Amniotic stem cell (primary cell): ENCODE measurements around the gene EEF1B2.
"Not testable (repeated sequence)": the region's sequence is repeated elsewhere in the genome, so short reads cannot be mapped to it uniquely, and the experiment has no call there.

ENCODE experiments used
- DNase-seq: peaks from one replicate; lab custom pipeline; 2025; lab: John Stamatoyannopoulos, UW

EEF1B2 gene

DNA sequence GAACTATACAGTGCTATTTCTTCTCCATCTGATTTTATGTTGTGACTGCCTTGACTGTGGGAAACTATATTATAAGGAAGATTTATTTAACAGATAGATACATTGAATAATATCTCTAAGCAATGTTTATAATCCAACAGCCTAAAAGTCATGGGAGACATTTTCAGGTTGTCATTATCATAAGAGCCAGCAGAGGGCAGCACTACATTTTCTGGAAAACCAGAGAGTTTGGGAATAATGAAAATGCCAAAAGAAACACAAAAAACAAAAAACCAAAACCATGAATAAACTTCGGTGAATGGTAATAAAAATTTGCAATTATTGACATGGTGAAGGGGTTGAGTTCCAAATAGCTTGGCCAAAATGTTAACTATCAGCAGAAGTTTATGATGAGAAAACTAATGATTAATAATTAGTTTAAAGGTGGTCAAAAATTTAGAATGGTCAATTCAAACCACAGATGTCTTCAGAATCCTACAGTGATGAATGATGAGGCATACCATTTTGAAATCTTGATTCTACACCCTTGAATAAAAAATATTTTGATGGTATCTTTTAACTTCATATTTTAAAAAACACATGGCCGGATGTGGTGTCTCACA, 4.7 kb downstream of the EEF1B2 start:
- no peak for DNase-seq

DNA sequence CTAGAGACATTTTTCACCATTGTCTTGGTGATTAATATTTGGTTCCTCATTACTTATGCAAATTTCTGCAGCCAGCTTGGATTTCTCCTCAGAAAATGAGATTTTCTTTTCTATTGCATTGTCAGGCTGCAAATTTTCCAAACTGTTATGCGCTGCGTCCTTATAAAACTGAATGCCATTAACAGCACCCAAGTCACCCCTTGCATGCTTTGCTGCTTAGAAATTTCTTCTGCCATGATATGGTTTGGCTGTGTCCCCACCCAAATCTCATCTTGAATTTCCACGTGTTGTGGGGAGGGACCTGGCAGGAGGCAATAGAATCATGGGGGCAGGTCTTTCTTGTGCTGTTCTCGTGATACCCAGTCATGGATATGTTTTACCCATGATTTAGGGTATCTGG, 8.5 kb downstream of the EEF1B2 start:
- not testable (repeated sequence) for DNase-seq

DNA sequence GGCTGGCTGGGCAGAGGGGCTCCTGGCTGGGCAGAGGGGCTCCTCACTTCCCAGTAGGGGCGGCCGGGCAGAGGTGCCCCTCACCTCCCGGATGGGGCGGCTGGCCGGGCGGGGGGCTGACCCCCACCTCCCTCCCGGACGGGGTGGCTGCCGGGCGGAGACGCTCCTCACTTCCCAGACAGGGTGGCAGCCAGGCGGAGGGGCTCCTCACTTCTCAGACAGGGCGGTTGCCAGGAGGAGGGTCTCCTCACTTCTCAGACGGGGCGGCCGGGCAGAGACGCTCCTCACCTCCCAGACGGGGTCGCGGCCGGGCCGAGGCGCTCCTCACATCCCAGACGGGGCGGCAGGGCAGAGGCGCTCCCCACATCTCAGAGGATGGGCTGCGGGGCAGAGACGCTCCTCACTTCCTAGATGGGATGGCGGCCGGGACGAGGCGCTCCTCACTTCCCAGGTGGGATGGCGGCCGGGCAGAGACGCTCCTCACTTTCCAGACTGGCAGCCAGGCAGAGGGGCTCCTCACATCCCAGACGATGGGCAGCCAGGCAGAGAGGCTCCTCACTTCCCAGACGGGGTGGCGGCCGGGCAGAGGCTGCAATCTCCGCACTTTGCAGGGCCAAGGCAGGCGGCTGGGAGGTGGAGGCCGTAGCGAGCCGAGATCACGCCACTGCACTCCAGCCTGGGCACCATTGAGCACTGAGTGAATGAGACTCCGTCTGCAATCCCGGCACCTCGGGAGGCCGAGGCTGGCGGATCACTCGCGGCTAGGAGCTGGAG, 12.1 kb downstream of the EEF1B2 start:
- not testable (repeated sequence) for DNase-seq

DNA sequence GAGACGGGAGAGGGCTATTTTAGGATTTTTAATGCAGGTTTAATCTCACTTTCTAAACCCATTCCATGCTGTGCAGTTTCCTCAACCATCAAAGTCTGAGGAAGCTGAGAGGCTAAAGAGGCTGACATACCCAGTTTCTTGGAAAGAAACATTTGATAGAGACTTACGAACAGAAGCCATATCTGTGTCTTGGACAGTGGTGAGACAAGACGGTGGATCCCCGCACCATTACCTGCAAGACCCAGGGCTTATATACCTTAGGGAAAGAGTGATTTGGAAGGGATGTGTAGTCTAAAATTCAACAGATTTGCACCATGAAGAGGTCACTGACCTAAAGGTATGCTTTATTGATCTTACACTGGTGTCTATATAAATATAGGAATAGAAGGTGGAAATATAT, 13.5 kb downstream of the EEF1B2 start:
- no peak for DNase-seq

DNA sequence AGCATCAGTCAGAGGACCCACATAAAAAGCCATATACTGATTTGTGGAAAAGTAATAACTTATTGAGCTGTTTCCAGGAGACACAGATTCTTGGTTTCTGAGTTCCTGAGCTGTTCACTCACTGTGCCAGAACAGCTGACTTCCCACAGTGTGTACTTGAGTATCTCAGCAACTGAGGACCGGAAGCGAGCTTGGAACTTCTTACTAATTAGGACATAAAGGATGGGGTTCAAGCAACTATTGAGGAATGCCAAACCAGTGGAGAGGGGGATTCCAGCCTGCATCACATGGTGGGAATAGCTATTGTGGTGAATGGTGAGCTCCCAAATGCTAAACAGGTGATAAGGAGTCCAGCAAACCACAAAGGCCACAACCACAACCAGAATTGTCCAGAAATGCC, 16.4 kb downstream of the EEF1B2 start:
- no peak for DNase-seq

DNA sequence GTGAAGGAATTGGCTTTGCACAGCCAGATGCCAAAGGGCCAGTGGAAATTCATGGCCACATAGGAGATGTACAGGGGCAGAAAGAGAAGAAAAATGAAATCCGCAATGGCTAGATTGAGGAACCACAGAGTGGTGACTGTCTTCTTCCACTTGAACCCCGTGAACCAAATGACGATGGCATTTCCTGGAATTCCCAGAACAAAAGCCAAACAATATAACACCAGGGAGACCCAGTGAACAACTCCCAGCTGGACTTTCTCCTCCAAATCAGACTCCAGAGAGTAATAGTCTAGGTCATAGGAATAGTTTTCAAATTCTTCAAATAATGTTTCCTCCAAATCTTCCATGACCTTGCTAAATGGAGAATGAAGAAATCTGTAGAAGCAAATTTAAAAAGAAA, 17.2 kb downstream of the EEF1B2 start:
- DNase-seq: no peak

DNA sequence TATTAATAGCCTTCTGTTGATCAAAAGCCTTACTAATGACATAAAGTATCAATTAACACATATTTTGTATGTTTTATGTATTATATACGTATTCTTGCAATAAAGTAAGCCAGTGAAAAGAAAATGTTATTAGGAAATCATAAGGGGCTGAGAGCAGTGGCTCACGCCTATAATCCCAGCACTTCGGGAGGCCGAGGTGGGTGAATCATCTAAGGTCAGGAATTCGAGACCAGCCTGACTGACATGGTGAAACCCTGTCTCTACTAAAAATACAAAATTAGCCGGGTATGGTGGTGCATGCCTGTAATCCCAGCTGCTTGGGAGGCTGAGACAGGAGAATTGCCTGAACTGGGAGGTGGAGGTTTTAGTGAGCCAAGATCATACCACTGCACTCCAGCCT, 21.8 kb downstream of the EEF1B2 start:
- not testable (repeated sequence) for DNase-seq

DNA sequence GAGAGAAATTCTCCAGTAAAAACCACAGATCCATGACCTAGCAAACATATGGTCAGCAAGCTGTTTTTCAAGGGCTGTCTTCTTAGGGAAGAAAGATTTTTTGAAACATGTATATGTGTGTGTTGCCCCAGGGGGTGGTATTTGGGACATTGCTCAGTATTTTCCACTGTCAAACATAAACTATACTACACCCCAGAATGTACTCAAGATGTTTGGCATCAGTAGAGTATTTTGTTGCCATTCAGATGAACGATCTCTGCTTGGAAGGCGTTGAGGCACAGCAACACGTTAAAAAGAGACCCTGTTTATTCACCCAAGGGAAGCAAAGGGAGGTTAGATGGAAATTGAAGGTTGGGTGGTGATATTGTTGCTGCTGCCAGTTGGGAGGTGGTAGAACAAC, 30.0 kb downstream of the EEF1B2 start:
- no peak for DNase-seq

DNA sequence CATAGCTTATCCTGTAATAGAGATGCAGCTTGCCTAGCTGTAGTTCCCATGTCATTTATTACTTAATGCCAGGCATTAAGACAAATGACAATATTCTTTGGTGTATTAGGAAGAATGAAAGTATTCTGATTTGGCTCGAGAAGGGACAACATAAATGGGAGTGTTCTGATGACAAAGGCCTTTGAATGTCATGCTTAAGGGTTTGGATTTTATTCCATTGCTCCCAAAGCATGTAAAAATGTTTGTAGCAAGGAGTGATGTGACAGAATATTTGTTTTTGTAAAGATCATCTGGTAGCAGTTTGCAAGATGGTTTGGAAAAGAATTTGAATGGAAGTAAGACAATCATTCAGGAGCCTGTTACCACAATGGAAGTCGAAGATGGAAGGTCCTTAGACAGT, 30.4 kb downstream of the EEF1B2 start:
- DNase-seq: no peak

DNA sequence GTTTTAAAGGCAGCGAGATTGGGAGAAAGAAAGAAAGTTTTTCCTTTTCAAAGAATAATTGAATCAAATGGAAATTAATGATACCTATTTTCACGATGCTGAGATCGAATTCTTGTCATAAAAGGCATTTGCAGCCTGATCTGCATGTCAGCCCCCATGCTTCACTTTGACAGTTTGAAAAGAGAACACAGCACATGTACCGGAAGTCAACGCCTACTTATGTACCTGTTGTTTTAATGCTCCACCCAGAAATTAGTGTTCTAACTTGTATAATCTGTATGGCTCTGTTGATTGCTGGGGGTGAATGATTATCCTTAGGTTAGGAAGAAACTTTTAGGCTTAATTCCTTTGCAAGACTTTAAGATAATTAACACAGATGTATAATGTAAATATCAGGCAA, 31.0 kb downstream of the EEF1B2 start:
- DNase-seq: no peak

DNA sequence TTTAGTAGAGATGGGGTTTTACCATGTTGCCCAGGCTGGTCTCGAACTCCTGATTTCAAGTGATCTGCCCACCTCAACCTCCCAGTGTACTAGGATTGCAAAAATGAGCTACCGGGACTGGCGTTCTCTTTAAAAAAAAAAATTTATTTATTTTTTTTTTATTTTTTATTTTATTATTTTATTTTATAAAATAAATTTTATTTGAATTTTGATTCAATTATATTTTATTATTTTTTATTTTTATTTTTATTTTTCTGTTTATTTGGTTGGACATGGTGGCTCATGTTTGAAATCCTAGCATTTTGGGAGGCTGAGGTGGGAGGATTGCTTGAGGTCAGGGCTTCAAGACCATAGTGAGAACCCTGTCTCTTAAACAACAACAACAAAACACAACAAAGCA, 32.5 kb downstream of the EEF1B2 start:
- DNase-seq: no peak

DNA sequence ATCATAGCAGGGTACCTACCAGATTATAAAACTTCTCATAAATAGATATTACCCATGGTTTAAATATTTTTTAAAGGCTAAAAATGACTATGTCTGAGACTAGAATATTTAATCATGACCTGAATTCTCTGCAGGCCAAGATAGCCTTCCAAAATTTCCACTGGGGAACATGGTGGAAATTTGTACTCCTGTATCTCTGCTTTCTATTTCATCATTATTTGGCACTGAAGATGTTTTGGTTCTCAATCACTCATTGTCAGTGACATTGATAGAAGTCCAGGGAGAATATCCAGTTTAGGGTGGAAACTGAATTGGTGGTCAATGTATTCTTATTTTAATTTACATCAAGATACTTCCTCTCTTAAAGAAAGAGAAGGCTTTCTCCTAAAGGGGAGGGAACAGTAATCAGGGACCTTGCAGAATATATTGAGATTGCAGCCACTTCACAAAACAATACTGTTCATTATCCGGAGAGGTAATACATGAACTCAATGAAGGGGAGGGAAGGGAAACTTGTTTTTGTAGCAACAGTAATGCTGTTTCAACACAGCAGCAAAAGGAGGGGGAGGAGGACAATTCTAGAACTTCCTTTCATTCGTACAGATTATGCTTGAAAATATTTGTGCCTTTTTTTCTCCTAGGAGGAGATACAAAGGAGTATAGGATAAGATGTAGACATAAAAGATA, 34.1 kb downstream of the EEF1B2 start:
- DNase-seq: no peak

DNA sequence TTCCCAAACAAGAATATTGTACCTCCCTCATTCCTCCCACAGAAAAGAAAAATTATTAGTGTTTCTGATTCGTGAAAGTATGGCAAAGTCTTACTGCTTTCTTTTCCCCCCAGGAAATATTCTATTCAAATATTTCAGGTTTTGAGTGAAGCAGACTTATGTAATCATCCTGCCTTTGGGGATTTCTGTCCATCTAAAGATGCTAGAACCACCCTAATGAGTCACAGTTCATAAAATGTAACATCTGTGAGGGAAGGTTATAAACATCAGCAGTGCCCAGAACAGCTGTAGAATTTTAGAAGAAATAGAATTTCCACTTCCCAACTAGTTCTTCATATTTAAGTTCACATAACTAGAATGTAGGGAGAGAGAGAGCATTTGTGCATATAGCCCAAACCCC, 39.0 kb downstream of the EEF1B2 start:
- peak; percentile 2 for DNase-seq

DNA sequence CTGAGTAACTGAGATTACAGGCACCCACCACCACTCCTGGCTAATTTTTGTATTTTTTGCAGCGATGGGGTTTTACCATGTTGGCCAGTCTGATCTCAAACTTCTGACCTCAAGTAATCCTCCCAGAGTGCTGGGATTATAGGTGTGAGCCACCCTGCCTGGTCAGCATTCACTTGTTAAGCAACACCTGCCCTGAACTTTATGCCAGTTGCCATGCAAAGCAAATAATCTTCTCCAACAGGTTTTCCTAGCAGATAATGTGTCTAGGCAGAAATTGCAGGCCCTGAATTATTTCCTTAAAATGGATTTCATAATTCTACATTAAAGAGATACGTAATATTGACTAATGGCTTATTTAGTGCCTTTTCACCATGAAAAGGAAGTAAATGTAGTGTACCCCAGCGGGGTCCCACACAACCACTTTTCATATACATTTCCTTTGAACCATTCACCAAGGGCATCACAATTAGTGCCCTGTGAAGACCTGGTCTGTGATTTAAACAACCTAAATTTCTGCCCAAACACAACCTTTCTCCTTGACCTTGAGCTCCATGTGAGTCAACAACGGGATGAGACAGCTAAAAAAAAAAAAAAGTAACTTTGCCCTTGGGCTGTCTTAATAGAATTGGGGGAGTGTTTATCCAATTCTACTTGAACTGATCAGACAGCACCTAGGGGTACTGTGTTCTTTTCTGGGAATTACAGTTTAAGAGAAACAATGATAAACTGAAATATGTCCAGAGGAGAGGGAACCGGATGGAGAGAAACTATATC, 41.6 kb downstream of the EEF1B2 start:
- no peak for DNase-seq

DNA sequence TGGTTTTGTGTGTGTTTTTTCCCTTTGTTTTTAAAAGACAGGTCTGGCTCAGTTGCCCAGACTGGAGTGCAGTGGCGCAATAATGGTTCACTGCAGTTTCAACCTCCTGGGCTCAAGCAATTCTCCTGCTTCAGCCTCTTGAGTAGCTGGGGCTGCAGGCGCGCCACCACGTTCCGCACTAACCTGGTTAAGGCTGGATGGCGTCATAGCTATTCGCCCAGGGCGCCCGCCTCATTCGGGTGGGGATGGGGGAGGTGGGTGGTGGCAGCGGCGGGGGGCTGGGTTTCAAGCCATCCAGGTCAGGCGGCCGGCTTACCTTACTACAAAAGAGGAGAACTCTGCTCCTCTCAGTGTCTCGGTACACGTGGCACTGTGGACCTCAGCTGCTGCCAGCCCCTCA, 42.8 kb downstream of the EEF1B2 start:
- no peak for DNase-seq

DNA sequence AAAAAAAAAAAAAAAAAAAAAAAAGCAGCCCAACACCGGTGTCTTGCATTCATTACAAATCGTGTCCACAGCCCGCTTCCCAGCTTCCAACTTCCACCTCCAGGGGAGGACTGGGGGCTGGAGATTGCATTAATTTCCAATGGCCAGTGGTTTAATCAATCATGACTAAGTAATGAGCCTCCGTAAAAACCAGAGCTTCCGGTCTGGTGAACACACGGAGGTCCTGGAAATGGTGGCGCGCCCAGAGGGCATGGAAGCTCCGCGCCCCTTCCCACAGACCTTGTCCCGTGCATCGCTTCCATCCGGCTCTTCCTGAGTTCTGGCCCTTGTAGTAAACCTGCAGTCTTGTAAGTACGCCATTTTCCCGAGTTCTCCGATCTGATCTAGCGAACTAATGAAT, 43.6 kb downstream of the EEF1B2 start:
- no peak for DNase-seq

DNA sequence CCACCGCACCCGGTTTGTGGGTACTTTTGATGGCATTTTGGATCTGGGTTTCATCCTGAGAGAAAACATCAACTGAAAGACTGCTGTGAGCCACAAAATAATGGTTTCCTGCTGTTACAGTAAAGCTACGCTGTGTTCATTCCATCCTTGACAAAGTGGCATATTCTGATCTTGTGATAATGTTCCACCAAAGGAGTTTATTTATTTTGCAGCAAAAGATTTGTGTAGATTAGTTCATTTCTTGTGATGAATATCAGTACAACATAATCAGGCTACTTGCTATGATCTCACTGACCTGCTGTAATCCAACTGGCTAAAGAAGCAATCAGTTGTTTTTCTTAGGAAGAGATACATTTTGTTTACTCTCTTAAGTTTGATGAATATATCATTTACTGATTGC, 45.0 kb downstream of the EEF1B2 start:
- no peak for DNase-seq

DNA sequence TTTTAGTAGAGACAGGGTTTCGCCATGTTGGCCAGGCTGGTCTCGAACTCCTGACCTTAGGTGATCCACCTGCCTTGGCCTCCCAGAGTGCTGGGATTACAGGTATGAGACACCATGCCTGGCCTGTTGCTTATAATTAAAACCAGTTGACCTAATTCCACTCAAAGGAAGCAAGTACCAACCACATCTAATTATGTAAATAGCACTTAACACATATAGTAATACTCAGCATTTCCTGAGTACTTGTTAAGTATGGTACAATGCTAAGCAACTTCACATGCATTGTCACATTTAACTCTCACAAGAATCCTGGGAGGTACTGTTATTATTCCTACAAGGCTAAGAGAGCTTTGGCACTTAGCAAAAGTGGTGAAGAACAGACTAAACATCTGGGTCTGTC, 47.6 kb downstream of the EEF1B2 start:
- DNase-seq: not testable (repeated sequence)

DNA sequence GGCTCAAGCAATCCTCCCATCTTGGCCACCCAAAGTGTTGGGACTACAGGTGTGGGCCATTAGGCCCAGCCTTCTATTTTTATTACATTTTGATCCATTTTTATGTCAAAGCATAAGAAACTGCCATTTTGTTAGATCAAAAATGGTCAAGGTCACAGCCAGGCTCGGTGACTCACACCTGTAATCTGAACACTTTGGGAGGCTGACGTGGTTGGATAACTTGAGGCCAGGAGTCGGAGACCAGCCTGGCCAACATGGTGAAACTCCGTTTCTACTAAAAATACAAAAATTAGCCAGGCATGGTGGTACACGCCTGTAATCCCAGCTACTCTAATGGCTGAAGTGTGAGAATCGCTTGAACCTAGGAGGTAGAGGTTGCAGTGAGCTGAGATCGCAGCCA, 49.2 kb downstream of the EEF1B2 start:
- DNase-seq: no peak

DNA sequence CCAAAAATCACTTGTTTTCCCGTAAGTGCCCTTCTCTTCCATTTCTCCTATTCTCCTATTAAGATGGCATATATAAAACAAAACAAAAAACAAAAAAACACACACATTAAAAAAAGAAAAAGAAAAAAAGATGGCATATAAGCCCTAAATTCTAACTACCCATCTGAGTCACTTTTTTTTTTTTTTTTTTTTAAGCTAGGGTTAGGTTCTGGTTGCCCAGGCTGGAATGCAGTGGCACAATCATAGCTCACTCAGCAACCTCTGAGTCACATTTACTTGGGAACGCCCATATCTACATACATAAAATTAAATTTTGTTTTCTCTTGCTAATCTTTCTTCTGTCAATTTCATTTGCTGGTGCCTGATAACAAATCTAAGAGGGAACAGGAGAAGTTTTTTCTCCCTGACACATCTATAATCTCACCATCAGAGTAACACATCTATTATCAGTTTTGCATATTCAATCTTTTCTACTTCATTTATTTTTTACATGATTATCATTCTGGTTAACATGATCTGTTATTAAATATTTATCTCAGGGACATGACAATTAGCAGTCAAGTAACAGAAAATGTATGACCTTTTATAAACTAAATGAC, 52.1 kb downstream of the EEF1B2 start:
- peak; percentile 35 for DNase-seq
